Karpas-422 (cell line): ENCODE results near the gene RGS6. TPM values are rescaled to one million over a fixed set of nuclear protein-coding genes. Genes with fewer than 3 reads are reported as not detected.
"Not testable (repeated sequence)": the region's sequence is repeated elsewhere in the genome, so short reads cannot be mapped to it uniquely, and the experiment has no call there.

ENCODE experiments used
- DNase-seq: peaks from one replicate; pipeline ENCODE4 v3.0.0-alpha.2; 2015
- H2AFZ ChIP-seq: fragments of 200-600 bp; sonication (generic); 2 replicates; pipeline ENCODE4 v1.6.1; 2014; ENCODE audit warnings: antibody characterized with exemption, low read length, mixed read lengths
- H3K27ac ChIP-seq: fragments of 200-600 bp; sonication (generic); 2 replicates; pipeline ENCODE4 v1.5.1; 2014; ENCODE audit warnings: mild to moderate bottlenecking, low read length, moderate library complexity
- H3K27me3 ChIP-seq: fragments of 200-600 bp; sonication (generic); 2 replicates; pipeline ENCODE4 v1.6.1; 2014; ENCODE audit warnings: low read length, mixed read lengths
- H3K36me3 ChIP-seq: fragments of 200-600 bp; sonication (generic); 2 replicates; pipeline ENCODE4 v1.6.1; 2014; ENCODE audit warnings: low read length, mixed read lengths; ENCODE audit not compliant: insufficient read depth
- H3K4me1 ChIP-seq: fragments of 200-600 bp; sonication (generic); 2 replicates; pipeline ENCODE4 v1.6.1; 2014; ENCODE audit warnings: mild to moderate bottlenecking, low read length, mixed read lengths
- H3K4me2 ChIP-seq: fragments of 200-600 bp; sonication (generic); 2 replicates; pipeline ENCODE4 v1.6.1; 2014; ENCODE audit warnings: low read length, low read depth, mild to moderate bottlenecking; ENCODE audit not compliant: poor library complexity, severe bottlenecking
- H3K4me3 ChIP-seq: fragments of 200-600 bp; sonication (generic); 2 replicates; pipeline ENCODE4 v1.5.1; 2014; ENCODE audit warnings: mild to moderate bottlenecking, antibody characterized with exemption, low read length, mixed read lengths
- H3K79me2 ChIP-seq: fragments of 200-600 bp; sonication (generic); 2 replicates; pipeline ENCODE4 v1.6.1; 2014; ENCODE audit warnings: mild to moderate bottlenecking, low read length, mixed read lengths
- H3K9ac ChIP-seq: fragments of 200-600 bp; sonication (generic); 2 replicates; pipeline ENCODE4 v1.6.0; 2014; ENCODE audit warnings: low read length
- H3K9me2 ChIP-seq: fragments of 200-600 bp; sonication (generic), shearing (Covaris generic); replicated peaks from 2 replicates; pipeline ENCODE4 v1.6.0; 2014; ENCODE audit warnings: mild to moderate bottlenecking, low read length, moderate library complexity; ENCODE audit not compliant: insufficient read depth
- H3K9me3 ChIP-seq: fragments of 300-700, 200-600 bp; sonication (generic); 2 replicates; pipeline ENCODE4 v1.6.1; 2014; ENCODE audit warnings: low read length, mixed read lengths
- H4K20me1 ChIP-seq: fragments of 200-600 bp; sonication (generic); 2 replicates; pipeline ENCODE4 v1.6.1; 2014; ENCODE audit warnings: mild to moderate bottlenecking, antibody characterized with exemption, low read length, low read depth; ENCODE audit not compliant: insufficient read depth
- total RNA-seq: library from RNA; depleted of rRNA; stranded (reverse); fragments of >200 nt; shearing (Covaris generic); gene quantifications from 2 replicates; pipeline ENCODE4 v1.2.3, GENCODE V29; 2014; ENCODE audit warnings: low replicate concordance

RGS6 gene
- total RNA-seq, 1 experiment from 2014 or later: 0.07 TPM

DNA sequence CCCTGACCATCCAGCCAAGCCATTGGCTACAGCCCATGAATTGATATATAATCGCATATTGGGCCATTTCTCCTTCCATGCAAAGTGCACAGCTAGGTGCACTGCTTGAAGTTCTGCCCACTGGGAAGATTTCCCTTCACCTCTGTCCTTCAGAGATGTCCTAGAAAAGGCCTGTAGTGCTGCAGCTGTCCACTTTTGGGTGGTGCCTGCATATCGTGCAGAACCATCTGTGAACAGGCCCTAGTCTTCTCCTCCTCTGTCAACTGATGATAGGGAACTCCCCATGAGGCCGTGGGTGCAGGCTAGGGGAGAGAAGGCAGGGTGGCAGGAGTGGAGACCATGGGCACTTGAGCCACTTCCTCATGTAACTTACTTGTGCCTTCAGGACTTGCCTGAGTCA lies 6.0 kb downstream of the RGS6 start:
- not testable (repeated sequence) for H3K79me2 ChIP-seq, H3K4me2 ChIP-seq

DNA sequence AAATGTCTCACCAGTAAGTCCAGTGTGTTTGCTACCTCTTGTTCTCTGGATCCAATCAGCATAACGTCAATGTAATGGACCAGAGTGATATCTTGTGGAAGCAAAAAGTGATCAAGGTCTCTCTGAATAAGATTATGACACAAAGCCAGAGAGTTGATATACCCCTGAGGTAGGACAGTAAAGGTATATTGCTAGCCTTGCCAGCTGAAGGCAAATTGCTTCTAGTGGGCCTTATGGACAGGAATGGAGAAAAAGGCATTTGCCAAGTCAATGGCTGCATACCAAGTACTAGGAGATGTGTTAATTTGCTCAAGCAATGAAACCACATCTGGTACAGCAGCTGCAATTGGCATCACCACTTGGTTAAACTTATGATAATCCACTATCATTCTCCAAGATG lies 7.1 kb downstream of the RGS6 start:
- H3K9ac ChIP-seq, H3K4me2 ChIP-seq, DNase-seq, H3K27me3 ChIP-seq, H3K79me2 ChIP-seq, H3K36me3 ChIP-seq, H4K20me1 ChIP-seq, H3K9me3 ChIP-seq, H2AFZ ChIP-seq, H3K9me2 ChIP-seq, H3K27ac ChIP-seq, H3K4me1 ChIP-seq, H3K4me3 ChIP-seq: not testable (repeated sequence)

More for the DNA sequence above, 6.0 kb downstream of the RGS6 start:
- H3K9me3 ChIP-seq, H3K4me3 ChIP-seq, H3K4me1 ChIP-seq, H3K9ac ChIP-seq, H3K36me3 ChIP-seq, H3K27ac ChIP-seq, H3K9me2 ChIP-seq, H3K27me3 ChIP-seq, H2AFZ ChIP-seq, H4K20me1 ChIP-seq, DNase-seq: not testable (repeated sequence)

DNA sequence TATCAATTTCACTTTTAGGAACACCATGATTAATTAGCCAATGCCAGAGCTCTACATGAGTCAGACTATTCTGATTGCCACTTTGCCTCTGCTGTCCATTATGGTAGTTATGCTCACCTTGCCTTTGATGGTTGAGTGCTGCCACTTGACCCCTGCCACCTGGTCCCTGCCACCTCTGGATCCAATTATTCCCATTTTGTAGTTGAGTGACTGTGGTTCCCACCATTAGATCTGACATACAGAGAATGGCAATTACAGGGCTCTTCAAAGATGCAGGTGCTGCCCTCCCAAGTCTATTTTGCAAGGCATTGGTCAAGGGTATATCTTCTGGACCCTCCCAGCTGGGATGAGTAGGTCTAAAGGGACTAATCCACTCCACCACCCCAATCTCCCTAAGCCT lies 8.3 kb downstream of the RGS6 start:
- H3K4me3 ChIP-seq, H3K79me2 ChIP-seq, H3K9me3 ChIP-seq, H3K4me1 ChIP-seq, H3K27me3 ChIP-seq, H3K9me2 ChIP-seq, H3K9ac ChIP-seq, H3K36me3 ChIP-seq, DNase-seq, H4K20me1 ChIP-seq, H2AFZ ChIP-seq, H3K4me2 ChIP-seq, H3K27ac ChIP-seq: not testable (repeated sequence)

DNA sequence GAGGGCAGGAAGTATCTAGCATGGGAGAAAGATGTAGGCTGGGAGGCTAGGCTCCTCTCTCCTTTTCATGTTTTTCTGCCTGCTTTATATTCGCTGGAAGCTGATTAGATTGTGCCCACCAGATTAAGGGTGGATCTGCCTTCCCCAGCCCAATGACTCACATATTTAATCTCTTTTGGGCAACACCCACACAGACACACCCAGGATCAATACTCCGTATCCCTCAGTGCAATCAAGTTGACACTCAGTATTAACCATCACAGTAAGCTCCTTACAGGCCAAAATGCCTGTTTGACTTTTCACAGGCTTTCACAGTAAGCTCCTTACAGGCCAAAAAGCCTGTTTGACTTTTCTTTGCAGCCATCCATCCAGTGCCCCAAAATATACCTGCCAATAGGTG lies 9.4 kb downstream of the RGS6 start:
- not testable (repeated sequence) for H3K36me3 ChIP-seq, H3K4me1 ChIP-seq, DNase-seq, H3K27me3 ChIP-seq, H4K20me1 ChIP-seq, H3K4me2 ChIP-seq, H3K4me3 ChIP-seq, H3K9me3 ChIP-seq, H3K9me2 ChIP-seq, H3K27ac ChIP-seq, H3K9ac ChIP-seq, H2AFZ ChIP-seq, H3K79me2 ChIP-seq

DNA sequence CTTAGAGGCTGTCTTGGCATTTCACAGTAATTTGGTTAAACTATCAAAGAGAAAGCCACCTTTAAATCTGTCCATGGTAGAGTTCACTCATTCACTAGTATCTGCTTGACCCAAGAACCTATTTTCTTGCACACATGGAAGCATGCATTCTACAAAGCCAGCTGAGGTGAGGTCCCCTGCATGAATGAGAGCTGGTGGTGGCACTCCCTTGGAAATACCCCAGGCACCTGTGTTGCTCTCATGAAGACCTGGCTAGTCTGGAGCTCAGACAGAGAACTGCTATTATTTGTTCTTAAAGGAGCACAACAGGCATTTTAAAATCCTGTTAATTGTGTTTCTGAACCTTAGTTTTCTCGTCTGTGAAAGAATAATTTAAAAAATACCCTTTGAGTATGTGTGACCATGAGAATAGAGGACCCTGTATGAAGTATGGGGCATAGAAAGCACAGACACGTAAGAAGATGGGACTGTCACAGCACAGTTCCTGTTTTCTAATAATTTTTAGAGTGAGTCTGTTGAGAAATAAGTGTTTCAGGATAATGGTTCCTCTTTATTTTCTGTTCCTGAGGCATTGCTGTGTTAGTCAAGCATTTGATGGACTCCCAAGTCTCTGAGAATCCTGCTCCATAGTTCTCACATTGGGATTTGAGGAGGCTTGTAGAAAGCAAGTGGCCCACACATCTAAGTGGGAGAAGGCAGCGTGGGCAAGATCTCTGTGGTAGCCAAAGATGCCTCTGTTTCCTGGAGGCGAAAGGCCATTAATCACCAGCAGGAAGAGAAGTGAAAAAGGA lies 10.9 kb downstream of the RGS6 start:
- no peak overlapping the region for H3K4me3 ChIP-seq
- no peaks in the 10 kb centered on the region for H3K27me3 ChIP-seq
- H3K4me1 ChIP-seq: no peaks in the 10 kb centered on the region
- H3K36me3 ChIP-seq: no peaks in the 10 kb centered on the region
- no peak overlapping the region for H3K27ac ChIP-seq
- H3K4me2 ChIP-seq: no peak overlapping the region
- H3K79me2 ChIP-seq: no peaks in the 10 kb centered on the region
- no peak for DNase-seq
- no peak overlapping the region for H2AFZ ChIP-seq
- no peak overlapping the region for H3K9ac ChIP-seq
- H4K20me1 ChIP-seq: no peaks in the 10 kb centered on the region
- H3K9me2 ChIP-seq: no peaks in the 10 kb centered on the region
- no peaks in the 10 kb centered on the region for H3K9me3 ChIP-seq

DNA sequence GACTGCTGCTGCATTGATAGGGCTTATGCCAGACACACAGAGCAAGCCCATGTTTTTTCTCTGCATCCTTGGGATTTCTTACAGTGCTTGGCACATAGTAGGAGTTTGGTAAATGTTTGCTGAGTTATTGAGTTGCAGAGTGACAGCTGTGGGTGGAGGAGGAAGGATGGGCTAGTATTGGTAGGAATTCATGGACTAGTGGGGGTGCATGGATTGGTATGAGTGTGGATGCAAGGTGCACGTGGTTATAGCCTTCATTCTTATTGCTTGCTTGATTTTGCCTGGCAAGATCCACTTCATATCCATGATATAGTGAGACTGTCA lies 11.4 kb downstream of the RGS6 start:
- no peak for DNase-seq
- H3K4me2 ChIP-seq: no peak overlapping the region
- no peak overlapping the region for H2AFZ ChIP-seq
- no peaks in the 10 kb centered on the region for H3K79me2 ChIP-seq
- H3K4me3 ChIP-seq: no peak overlapping the region
- no peak overlapping the region for H3K9ac ChIP-seq
- no peaks in the 10 kb centered on the region for H3K4me1 ChIP-seq
- H3K27me3 ChIP-seq: no peaks in the 10 kb centered on the region
- no peaks in the 10 kb centered on the region for H3K9me2 ChIP-seq
- H4K20me1 ChIP-seq: no peaks in the 10 kb centered on the region
- no peak overlapping the region for H3K27ac ChIP-seq
- no peaks in the 10 kb centered on the region for H3K9me3 ChIP-seq
- H3K36me3 ChIP-seq: no peaks in the 10 kb centered on the region

DNA sequence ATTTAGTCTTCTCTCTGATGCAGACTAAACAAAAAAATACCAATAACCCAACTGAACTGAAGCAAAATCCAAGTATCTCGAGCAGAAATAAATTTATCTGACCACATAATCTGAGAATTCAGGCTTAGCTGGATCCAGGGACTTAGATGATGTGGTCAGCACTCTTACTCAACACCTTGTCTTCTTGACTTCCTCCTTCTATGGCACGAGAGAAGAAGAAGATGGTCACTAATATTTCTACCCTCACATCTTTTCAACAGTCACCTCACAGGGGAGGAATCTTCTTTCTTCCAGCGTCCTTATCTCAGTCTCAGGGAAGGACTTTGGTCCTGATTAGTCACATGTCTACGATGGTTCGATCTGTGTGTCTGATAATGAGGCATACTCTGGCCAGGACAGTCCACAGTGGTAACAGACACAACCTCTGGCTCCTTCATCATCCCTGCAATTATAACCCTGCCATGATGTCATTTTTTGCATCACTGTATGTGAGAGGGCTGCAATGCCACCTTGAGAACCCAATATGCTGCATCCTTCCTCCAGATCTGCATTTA lies 15.8 kb downstream of the RGS6 start:
- no peaks in the 10 kb centered on the region for H3K4me1 ChIP-seq
- no peaks in the 10 kb centered on the region for H3K36me3 ChIP-seq
- no peaks in the 10 kb centered on the region for H4K20me1 ChIP-seq
- H3K79me2 ChIP-seq: no peaks in the 10 kb centered on the region
- no peaks in the 10 kb centered on the region; the same call in 1 of the 2 replicates for H3K9me2 ChIP-seq
- H3K27me3 ChIP-seq: 0 out of 2 replicates have a peak, but pooled peaks cover 5% of the 10 kb centered on the region
- H3K4me3 ChIP-seq: no peak overlapping the region
- no peak overlapping the region for H3K9ac ChIP-seq
- no peak overlapping the region for H3K27ac ChIP-seq
- H2AFZ ChIP-seq: no peak overlapping the region
- DNase-seq: no peak
- H3K4me2 ChIP-seq: no peak overlapping the region
- H3K9me3 ChIP-seq: no peaks in the 10 kb centered on the region

DNA sequence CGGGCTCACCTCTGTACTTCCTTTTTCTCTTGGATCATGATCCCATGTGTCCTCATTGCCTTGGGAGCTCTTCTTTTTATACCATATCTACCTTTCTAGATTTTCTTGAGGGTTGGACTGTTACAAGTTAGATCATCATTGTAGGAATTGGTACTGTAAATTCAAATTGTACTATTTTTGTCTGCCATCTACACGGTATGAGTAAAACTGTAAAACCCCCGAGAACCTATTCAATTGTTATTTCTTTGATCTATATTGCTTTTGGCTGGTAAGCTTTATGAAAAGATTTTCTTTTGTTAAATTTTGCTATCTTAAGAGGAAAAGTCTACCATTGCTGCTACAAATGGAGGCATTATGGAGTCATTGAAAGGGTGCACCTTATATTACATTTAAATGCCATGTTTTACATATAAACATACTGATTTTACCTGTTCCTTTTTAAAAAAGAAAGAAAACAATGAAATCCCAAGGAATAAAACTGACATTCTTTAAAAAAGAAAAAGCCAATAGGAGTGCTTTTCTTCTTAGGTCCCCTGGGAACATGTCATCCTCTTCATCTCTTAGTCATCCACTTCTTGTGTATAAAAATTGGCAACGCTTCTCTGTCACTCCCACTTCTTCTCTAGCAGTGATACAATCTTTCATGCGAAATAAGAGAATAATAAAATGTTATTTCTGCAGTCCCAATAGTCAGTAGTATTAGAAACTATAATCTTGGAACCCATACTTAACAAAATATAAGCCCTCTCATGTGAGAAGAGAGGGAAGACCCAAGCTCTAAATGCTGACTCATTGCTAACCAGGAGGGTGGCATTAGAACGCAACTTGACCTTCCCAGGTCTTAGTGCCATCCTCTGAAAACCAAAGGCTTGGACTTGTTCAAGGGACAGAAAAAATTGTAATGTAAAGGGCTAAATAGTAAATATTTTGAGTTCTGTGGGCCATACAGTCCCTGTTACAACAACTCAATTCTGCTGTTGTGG lies 20.4 kb downstream of the RGS6 start:
- H3K9me2 ChIP-seq: no peaks in the 10 kb centered on the region; the same call in 1 of the 2 replicates
- no peaks in the 10 kb centered on the region for H3K36me3 ChIP-seq
- H3K79me2 ChIP-seq: no peaks in the 10 kb centered on the region

More for the DNA sequence above, 20.4 kb downstream of the RGS6 start:
- Histone ChIP-seq H3K4me1 (no peaks in the 10 kb centered on the region), H3K4me3 (no peak overlapping the region), H4K20me1 (no peaks in the 10 kb centered on the region), H3K4me2 (no peak overlapping the region), H3K27me3 (0 out of 2 replicates have a peak, but pooled peaks cover 5% of the 10 kb centered on the region), H2AFZ (no peak overlapping the region), H3K9me3 (no peaks in the 10 kb centered on the region), H3K27ac (no peak overlapping the region), H3K9ac (no peak overlapping the region)
- DNase-seq: no peak
